ENCODE data around the gene ATP8A1. TPM values are rescaled to one million over a fixed set of nuclear protein-coding genes. Genes with fewer than 3 reads are reported as not detected.

The ATP8A1 gene
- total and polyA plus RNA-seq, 2 of the 8 experiments (the other 6 are each of a cell fraction or from before 2014, with no cell fraction given), result 3.7 to 14.9 TPM

DNA sequence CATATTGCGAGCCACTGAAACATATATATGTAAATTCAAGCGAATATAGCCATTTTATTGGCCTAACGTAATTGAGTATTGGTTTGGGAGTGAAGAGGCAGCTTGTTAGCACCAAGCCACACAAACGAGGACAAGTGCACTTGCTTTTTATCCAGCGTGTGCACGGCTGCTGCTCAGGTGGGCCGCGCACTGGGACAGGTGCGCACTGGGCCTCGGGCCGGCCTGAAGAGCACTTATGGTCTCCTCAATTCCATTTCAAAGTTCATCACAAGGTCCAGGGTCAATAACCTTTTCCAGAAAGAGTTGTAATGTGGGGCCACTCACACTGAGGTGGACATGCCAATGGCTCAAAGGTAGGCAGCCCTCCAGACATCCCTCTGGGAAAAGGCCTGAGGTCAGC lies 95.9 kb downstream of the ATP8A1 start:
- Histone ChIP-seq H3K23me2 (ENCODE audit: low read depth, low read length) (no peaks in the 10 kb centered on the region), H2AK5ac (ENCODE audit: low read depth, low read length) (no peak overlapping the region), H2AFZ (ENCODE audit: low read length) (no peak overlapping the region), H3K27me3 (replicated peaks in 1 of 4; ENCODE audit: control insufficient read depth in 3 of 4, extremely low read depth in 1 of 4, insufficient read depth in 3 of 4, low read length in 3 of 4) (no peaks in the 10 kb centered on the region), H3K4me3 (ENCODE audit: extremely low read depth in 1 of 4, insufficient read depth in 2 of 4, low read depth in 3 of 4, low read length in 4 of 4) (no peak overlapping the region), H4K20me1 (replicated peaks in 1 of 2; ENCODE audit: control insufficient read depth in 1 of 2, insufficient read depth in 2 of 2, low read length in 2 of 2) (no peaks in the 10 kb centered on the region), H3K23ac (ENCODE audit: insufficient read length) (no peak overlapping the region), H3K4ac (replicated peaks; ENCODE audit: insufficient read length, low read depth, low read length) (no peak overlapping the region), H3K9ac (replicated peaks in 1 of 4; ENCODE audit: extremely low read depth in 1 of 4, low read depth in 3 of 4, low read length in 3 of 4) (no peak overlapping the region), H3K14ac (ENCODE audit: insufficient read length) (no peak overlapping the region), H3K79me2 (ENCODE audit: control insufficient read depth in 1 of 2, insufficient read depth in 2 of 2, low read length in 2 of 2) (no peaks in the 10 kb centered on the region), H3K4me2 (ENCODE audit: insufficient read depth in 1 of 2, low read depth in 2 of 2, low read length in 2 of 2) (no peak overlapping the region), H3K18ac (ENCODE audit: extremely low read depth, low read length) (no peak overlapping the region), H3K36me3 (ENCODE audit: control insufficient read depth in 2 of 4, insufficient read depth in 4 of 4, low read length in 3 of 4) (no peaks in the 10 kb centered on the region), H3K9me3 (ENCODE audit: insufficient read depth in 2 of 2, low read depth in 1 of 2, low read length in 1 of 2) (no peaks in the 10 kb centered on the region), H3K27ac (ENCODE audit: low read depth, low read length) (no peak overlapping the region), H2BK5ac (ENCODE audit: low read depth, low read length) (no peak overlapping the region), H2BK15ac (ENCODE audit: low read length) (no peak overlapping the region), H4K91ac (replicated peaks; ENCODE audit: insufficient read length, low read length) (no peak overlapping the region), H2BK12ac (ENCODE audit: low read depth, low read length) (no peak overlapping the region), H3K56ac (replicated peaks; ENCODE audit: insufficient read length, low read depth, low read length) (no peak overlapping the region), H4K5ac (ENCODE audit: insufficient read length, low read depth, low read length) (no peak overlapping the region), H2BK120ac (replicated peaks; ENCODE audit: low read depth, low read length) (no peak overlapping the region), H3K4me1 (replicated peaks in 1 of 4; ENCODE audit: control insufficient read depth in 3 of 4, insufficient read depth in 4 of 4, low read length in 3 of 4) (no peaks in the 10 kb centered on the region), H2BK20ac (ENCODE audit: low read length) (no peak overlapping the region), H3K79me1 (ENCODE audit: low read depth, low read length) (no peaks in the 10 kb centered on the region), H4K8ac (ENCODE audit: extremely low read depth, insufficient read depth, low read length) (no peak overlapping the region)
- FAIRE-seq (no peak), DNase-seq (ENCODE audit: low read depth in 1 of 2, low spot score in 2 of 2) (no peak)
- POLR2A ChIA-PET (ENCODE audit: partially characterized antibody), result no interaction called here
- CTCF ChIA-PET (ENCODE audit: partially characterized antibody), result no interaction called here
- WGBS, 2 experiments (ENCODE audit: extremely low coverage in 1 of 2, insufficient coverage in 1 of 2, insufficient read length in 1 of 2, insufficient replicate concordance in 2 of 2, low coverage in 1 of 2, low lambda C conversion rate in 2 of 2, missing lambda C conversion rate in 1 of 2), result 97% methylated on average over 11 of the region's 11 CpGs; no CpG with 5 or more reads in 1 of the 2 experiments
- TF ChIP-seq, protein P1, sequence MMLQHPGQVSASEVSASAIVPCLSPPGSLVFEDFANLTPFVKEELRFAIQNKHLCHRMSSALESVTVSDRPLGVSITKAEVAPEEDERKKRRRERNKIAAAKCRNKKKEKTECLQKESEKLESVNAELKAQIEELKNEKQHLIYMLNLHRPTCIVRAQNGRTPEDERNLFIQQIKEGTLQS (IDR thresholded peaks at IDR 0.05; ENCODE audit: insufficient read depth, low read depth, low read length), result no peak
- TF ChIP-seq NRF1 (IDR thresholded peaks at IDR 0.05; ENCODE audit: low read depth, low read length), result no peak
- no peak for TF ChIP-seq GTF2F1 (IDR thresholded peaks at IDR 0.05; ENCODE audit: borderline replicate concordance, low read depth, low read length)
